GM19467 (cell line): Measurements from ENCODE around the gene OR2M2.

Experiments used
- ATAC-seq: cut with Tn5 transposase; IDR thresholded peaks from one replicate; pipeline ENCODE4 v1.9.1; 2021; ENCODE audit warnings: mild to moderate bottlenecking, moderate library complexity; ENCODE audit not compliant: unreplicated experiment

Gene OR2M2

GRCh38 chr1:248174521-248174920, at the start of gene OR2M2:
TSS of gene OR2M2 (plus strand) at chr1:248174821. CDS start at chr1:248179986, 5,165 bp downstream.
- ATAC-seq = no peak

DNA sequence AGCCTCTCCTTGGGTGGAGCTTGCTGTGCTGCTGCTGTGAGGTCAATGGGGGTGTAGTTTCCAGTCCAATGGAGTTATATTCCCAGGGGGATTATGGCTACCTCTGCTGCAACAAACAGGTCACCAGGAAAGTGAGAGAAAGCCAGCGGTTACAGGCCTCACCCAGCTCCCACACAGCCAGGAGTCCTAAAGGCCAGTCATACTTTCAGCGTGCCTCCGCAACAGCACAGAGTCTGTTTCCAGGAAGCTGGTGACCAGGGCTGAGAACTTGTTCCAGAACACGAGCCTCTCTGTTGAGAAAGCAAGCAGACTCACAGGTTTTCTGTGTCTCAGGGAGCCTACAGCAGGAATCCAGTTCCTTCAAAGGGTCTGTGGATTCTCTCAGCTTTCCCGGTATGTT, 47.0 kb upstream of the OR2M2 start:
- ATAC-seq = no peak

DNA sequence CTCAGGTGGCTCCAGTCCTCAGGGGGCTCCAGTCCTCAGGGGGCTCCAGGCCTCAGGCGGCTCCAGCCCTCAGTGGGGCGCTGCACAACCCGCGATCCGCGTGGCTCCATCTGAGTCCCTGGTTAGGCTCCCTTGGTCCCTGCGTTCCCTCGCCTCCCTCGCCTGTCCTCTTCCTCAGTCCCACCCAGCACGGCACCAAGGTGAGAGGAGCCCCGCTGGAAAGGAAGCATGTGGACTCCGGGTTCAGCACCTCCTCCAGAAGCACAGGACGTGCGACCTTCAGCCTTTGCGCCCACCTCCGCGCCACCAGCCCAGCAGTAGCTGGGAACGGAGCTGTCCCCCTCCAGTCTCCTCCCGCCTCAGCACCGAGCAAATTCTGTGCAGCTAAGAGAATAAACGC, 37.8 kb upstream of the OR2M2 start:
- ATAC-seq = no peak

- ATAC-seq = no peak
Observed at GRCh38 chr1:248140846-248141245, 33.8 kb upstream of the OR2M2 start.

- ATAC-seq = no peak
Observed at GRCh38 chr1:248143311-248143710, 31.3 kb upstream of the OR2M2 start.

DNA sequence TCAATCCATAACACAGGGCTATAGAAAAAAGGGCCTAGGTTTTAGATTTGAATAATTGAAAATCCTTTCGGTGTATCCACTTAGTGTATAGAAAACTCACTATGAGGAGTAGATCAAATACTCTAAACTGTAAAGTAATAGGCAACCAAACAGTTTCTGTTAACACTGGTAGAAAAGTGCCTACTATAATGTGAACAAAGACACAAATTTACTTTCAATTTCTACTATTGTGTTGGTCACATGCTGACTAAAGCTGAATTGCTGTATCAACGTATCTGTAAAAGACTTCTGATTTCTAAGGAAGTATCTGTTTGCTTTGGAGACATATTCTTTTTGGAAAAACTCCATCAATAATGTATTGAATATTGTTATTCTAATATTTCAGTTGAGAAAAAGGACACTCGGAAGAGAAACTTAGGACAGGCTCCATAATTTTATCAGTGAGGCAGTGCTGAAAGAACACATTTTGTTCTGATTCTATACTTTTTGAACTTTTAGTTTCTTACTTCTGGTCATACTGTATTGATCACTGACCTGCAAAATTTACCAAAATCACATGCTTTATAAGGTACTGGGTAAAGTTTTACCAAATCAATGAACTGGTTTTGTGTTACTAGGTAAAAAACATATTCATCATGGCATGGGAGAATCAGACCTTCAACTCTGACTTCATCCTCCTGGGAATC, 30.0 kb upstream of the OR2M2 start, which contains the start of gene OR2M5:
OR2M5 (plus strand) TSS at position 636 of the 686 bp plus-strand sequence; CDS start at position 636, 0 bp downstream.
- no peak for ATAC-seq

DNA sequence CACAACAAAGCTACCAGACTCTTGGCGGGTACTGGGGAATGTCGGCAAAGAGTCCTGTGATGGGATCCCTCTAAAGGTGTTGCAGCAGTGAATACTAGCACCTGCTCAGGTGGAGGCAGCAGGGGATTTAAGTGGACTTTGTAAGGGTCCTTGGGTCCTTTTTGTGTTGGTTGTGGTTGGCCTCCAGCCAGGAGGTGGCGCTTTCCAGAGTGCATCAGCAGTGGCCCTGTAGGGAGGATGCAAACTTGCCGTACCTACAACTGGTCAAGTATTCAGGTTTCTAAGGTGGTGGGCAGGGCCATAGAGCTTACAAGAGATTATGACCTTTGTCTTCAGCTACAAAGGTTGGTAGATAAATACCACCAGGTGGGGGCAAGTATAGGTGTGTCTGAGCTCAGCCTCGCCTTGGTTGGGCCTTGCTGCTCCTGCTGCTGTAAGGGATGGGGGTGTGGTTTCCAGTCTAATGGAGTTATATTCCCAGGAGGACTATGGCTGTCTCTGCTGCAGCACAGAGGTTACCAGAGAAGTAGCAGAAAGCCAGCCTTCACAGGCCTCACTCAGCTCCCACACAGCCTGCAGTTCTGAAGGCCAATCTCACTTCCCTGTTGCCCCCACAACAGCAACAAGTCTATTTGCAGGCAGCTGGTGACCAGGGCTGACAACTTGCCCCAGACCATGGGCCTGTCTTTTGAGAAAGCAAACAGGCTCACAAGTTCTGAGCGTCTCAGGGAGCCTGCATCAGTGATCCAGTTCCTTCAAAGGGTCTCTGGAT, 22.4 kb upstream of the OR2M2 start:
- no peak for ATAC-seq

GRCh38 chr1:248155927-248156326, 18.7 kb upstream of the OR2M2 start:
- ATAC-seq = no peak

GRCh38 chr1:248158758-248159157, 15.9 kb upstream of the OR2M2 start:
- ATAC-seq = no peak

GRCh38 chr1:248164031-248164430, 10.6 kb upstream of the OR2M2 start:
- no peak for ATAC-seq

- no peak for ATAC-seq
Observed at GRCh38 chr1:248165186-248165585, 9.4 kb upstream of the OR2M2 start.

DNA sequence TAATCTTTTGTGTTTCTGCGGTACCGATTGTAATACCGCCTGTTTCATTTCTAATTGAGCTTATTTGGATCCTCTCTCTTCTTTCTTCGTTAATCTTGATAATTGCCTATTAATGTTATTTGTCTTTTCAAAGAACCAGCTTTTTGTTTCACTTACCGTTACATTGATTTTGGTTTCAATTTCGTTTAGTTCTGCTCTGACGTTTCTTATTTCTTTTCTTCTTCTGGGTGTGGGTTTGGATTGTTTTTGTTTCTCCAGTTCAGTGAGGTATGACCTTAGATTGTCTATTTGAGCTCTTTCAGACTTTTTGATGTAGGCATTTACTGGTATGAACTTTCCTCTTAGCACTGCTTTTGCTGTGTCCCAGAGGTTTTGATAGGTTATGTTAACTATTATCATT, 9.4 kb downstream of the OR2M2 start:
- ATAC-seq = no peak

DNA sequence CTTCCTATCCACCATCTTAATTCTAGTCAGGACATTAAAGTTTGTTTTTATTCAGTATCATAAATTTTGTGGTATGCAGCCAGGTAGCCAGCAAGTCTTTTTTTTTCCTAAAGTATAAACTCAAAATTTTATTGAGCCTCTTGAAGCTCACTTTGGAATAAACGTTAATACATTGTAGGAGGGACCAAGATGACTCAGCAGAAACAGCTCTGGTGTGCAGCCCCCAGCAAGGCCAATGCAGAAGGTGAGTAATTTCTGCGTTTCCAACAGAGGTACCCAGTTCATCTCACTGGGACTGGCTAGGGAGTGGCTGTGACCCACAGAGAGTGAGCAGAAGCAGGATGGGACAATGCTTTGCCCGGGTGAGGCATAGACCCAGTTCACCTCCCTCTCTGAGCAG, 12.7 kb downstream of the OR2M2 start:
- no peak for ATAC-seq

DNA sequence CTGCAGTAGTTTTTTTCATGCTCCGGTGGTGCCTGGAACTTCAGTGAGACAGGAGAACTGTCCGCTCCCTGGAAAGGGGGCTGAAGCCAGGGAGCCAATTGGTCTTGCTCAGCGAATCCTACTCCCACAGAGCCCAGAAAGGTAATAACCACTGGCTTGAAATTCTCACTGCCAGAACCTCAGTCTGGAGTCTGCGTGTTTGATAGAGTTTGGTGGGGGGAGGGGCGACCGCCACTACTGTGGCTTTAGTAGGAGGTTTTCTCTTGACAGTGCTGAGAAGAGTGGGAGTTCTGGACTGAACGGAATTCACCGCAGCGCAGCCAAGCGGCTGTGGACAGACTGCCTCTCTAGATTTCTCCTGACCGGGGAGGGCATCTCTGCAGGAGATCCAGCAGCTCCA, 14.4 kb downstream of the OR2M2 start:
- no peak for ATAC-seq

DNA sequence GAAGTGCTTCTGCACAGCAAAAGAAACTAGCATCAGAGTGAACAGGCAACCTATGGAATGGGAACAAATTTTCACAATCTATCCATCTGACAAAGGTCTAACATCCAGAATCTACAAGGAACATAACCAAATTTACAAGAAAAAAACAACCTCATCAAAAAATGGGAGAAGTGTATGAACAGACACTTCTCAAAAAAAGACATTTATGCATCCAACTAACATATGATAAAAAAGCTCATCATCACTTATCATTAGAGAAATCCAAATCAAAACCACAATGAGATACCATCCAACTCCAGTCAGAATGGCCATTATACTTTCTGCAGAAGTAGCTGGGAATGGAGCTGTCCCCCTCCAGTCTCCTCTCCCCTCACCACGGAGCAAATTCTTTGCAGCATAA, 19.5 kb downstream of the OR2M2 start:
- no peak for ATAC-seq

- ATAC-seq = no peak
Observed at GRCh38 chr1:248196965-248197364, 22.3 kb downstream of the OR2M2 start, which contains the start of gene OR2M3. TSS of gene OR2M3 (plus strand) at chr1:248197265. CDS start at chr1:248203068, 5,803 bp downstream.

GRCh38 chr1:248215880-248216279, 41.3 kb downstream of the OR2M2 start:
- no peak for ATAC-seq

DNA sequence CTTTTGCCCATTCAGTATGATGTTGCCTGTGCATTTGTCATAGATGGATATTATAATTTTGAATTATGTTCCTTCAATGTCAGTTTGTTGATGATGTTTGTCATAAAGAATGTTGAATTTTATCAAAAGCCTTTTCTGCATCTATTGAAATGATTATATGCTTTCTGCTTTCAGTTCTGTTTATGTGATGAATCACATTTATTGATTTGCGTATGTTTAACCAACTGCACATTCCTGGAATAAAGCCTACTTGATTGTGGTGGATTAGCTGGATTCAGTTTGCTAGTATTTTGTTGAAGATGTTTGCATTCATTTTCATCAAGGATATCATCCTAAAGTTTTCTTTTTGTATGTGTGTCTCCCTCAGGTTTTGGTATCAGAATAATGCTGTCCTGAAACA, 50.9 kb downstream of the OR2M2 start:
- ATAC-seq = no peak

DNA sequence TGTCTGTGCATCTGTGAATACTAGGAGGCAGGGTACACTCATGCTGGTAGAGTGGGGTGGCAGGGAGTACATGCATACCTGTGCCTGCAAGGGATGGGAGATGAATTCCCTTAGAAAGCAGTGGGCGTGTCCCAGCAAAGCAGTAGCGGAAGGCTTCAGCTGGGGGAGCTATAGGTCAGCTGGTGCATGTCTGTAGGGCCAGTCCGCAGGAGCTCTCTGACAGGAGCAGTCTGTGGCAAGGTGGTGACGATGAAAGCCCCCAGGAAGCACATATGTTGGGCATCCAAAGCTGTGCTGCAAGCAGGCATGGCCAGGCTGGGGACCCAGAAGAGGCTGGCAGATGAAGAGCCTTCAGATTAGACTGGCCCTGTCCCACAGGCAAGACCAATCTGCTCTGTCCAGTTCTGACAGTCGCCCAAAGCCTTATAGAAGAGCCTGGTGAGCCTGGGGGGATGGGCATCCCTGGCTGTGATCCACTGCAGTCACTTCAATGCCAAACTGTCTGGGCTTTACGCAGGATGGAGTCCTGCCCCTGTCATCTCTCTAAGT, 54.8 kb downstream of the OR2M2 start:
- no peak for ATAC-seq
